ENCODE measurements around the gene SHANK3.

GRCh38 chr22:50715776-50716175 is 43.2 kb downstream of the SHANK3 start:
- TF ChIP-seq TAF1 (IDR thresholded peaks at IDR 0.05; ENCODE audit: borderline replicate concordance, insufficient read depth, low read length) (no peak), REST (IDR thresholded peaks at IDR 0.05; ENCODE audit: insufficient read depth in 1 of 2, low read depth in 2 of 2, low read length in 2 of 2) (no peak), SIN3A (IDR thresholded peaks at IDR 0.05; ENCODE audit: borderline replicate concordance, insufficient read depth, low read length) (no peak), POLR2AphosphoS5 (IDR thresholded peaks at IDR 0.05; ENCODE audit: low read depth, low read length) (no peak)
